Panc1 (cell line): ENCODE results near the gene PITPNB.

ENCODE experiments used
- POLR2AphosphoS5 ChIP-seq: IDR thresholded peaks from 2 replicates; pipeline ENCODE4 v1.6.1; 2012; ENCODE audit warnings: mild to moderate bottlenecking, low read depth, low read length, moderate library complexity
- TCF7L2 ChIP-seq: IDR thresholded peaks from 2 replicates; pipeline ENCODE4 v1.6.1; 2011; ENCODE audit warnings: mild to moderate bottlenecking, low read depth, low read length, inconsistent platforms
- TF ChIP-seq, protein P1 (sequence below): fragments of 450-650 bp; IDR thresholded peaks from 2 replicates; pipeline ENCODE4 v1.5.1; 2017; ENCODE audit warnings: mild to moderate bottlenecking
- TF ChIP-seq, protein P2 (sequence below), 2 experiments: IDR thresholded peaks; 2 replicates each; pipeline ENCODE4 v1.6.1; 2011 to 2012; ENCODE audit warnings: low read depth in 2 of 2, control low read depth in 1 of 2, low read length in 1 of 2, mild to moderate bottlenecking in 1 of 2, moderate library complexity in 1 of 2; ENCODE audit not compliant: insufficient read depth in 1 of 2

DNA sequence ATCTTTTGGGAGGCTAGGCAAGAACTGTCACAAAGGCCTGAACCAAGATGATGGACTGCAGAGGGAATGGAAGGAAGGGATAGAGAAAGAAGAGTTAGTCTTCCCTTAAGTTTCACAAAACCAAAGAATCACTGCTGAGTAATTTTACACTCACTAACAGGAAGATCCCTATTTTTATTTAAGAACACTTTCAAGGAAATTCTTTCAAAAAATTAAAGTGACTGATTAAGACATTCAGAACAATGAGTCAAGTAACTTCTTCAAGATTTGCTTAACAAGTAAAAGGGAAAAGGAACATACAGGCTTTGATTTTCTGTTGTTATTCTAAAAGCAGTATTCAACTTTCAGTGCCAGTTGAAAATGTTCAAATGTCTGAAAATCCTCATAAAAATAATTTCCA, 3.1 kb downstream of the PITPNB start:
- TF ChIP-seq, protein P1, sequence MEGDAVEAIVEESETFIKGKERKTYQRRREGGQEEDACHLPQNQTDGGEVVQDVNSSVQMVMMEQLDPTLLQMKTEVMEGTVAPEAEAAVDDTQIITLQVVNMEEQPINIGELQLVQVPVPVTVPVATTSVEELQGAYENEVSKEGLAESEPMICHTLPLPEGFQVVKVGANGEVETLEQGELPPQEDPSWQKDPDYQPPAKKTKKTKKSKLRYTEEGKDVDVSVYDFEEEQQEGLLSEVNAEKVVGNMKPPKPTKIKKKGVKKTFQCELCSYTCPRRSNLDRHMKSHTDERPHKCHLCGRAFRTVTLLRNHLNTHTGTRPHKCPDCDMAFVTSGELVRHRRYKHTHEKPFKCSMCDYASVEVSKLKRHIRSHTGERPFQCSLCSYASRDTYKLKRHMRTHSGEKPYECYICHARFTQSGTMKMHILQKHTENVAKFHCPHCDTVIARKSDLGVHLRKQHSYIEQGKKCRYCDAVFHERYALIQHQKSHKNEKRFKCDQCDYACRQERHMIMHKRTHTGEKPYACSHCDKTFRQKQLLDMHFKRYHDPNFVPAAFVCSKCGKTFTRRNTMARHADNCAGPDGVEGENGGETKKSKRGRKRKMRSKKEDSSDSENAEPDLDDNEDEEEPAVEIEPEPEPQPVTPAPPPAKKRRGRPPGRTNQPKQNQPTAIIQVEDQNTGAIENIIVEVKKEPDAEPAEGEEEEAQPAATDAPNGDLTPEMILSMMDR, result no peak
- TF ChIP-seq, protein P2, sequence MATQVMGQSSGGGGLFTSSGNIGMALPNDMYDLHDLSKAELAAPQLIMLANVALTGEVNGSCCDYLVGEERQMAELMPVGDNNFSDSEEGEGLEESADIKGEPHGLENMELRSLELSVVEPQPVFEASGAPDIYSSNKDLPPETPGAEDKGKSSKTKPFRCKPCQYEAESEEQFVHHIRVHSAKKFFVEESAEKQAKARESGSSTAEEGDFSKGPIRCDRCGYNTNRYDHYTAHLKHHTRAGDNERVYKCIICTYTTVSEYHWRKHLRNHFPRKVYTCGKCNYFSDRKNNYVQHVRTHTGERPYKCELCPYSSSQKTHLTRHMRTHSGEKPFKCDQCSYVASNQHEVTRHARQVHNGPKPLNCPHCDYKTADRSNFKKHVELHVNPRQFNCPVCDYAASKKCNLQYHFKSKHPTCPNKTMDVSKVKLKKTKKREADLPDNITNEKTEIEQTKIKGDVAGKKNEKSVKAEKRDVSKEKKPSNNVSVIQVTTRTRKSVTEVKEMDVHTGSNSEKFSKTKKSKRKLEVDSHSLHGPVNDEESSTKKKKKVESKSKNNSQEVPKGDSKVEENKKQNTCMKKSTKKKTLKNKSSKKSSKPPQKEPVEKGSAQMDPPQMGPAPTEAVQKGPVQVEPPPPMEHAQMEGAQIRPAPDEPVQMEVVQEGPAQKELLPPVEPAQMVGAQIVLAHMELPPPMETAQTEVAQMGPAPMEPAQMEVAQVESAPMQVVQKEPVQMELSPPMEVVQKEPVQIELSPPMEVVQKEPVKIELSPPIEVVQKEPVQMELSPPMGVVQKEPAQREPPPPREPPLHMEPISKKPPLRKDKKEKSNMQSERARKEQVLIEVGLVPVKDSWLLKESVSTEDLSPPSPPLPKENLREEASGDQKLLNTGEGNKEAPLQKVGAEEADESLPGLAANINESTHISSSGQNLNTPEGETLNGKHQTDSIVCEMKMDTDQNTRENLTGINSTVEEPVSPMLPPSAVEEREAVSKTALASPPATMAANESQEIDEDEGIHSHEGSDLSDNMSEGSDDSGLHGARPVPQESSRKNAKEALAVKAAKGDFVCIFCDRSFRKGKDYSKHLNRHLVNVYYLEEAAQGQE (IDR thresholded peaks at IDR 0.05; ENCODE audit: insufficient read depth in 1 of 2, low read depth in 2 of 2, low read length in 1 of 2), result no peak
- no peak for TF ChIP-seq POLR2AphosphoS5
- no peak for TF ChIP-seq TCF7L2
